Measurements from ENCODE around the gene CCDC82. TPM values are rescaled to one million over a fixed set of nuclear protein-coding genes. Genes with fewer than 3 reads are reported as not detected.

The CCDC82 gene
- total RNA-seq, 1 donor from 2014 or later: 28.4 TPM

GRCh38 chr11:96321091-96321490 lies 68.6 kb downstream of the CCDC82 start:
- no peak overlapping the region for H3K4me3 ChIP-seq
- H3K9me3 ChIP-seq: no peaks in the 10 kb centered on the region
- no peak for ATAC-seq
- no peak overlapping the region for H3K27ac ChIP-seq
- no peaks in the 10 kb centered on the region for H3K27me3 ChIP-seq
- TF ChIP-seq, protein P1, sequence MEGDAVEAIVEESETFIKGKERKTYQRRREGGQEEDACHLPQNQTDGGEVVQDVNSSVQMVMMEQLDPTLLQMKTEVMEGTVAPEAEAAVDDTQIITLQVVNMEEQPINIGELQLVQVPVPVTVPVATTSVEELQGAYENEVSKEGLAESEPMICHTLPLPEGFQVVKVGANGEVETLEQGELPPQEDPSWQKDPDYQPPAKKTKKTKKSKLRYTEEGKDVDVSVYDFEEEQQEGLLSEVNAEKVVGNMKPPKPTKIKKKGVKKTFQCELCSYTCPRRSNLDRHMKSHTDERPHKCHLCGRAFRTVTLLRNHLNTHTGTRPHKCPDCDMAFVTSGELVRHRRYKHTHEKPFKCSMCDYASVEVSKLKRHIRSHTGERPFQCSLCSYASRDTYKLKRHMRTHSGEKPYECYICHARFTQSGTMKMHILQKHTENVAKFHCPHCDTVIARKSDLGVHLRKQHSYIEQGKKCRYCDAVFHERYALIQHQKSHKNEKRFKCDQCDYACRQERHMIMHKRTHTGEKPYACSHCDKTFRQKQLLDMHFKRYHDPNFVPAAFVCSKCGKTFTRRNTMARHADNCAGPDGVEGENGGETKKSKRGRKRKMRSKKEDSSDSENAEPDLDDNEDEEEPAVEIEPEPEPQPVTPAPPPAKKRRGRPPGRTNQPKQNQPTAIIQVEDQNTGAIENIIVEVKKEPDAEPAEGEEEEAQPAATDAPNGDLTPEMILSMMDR (IDR thresholded peaks at IDR 0.05): no peak
- DNase-seq: no peak
- H3K36me3 ChIP-seq: no peaks in the 10 kb centered on the region
- intact Hi-C loops (cut with DNase I): no loop called here
- peaks cover 59% of the 10 kb centered on the region for H3K4me1 ChIP-seq

DNA sequence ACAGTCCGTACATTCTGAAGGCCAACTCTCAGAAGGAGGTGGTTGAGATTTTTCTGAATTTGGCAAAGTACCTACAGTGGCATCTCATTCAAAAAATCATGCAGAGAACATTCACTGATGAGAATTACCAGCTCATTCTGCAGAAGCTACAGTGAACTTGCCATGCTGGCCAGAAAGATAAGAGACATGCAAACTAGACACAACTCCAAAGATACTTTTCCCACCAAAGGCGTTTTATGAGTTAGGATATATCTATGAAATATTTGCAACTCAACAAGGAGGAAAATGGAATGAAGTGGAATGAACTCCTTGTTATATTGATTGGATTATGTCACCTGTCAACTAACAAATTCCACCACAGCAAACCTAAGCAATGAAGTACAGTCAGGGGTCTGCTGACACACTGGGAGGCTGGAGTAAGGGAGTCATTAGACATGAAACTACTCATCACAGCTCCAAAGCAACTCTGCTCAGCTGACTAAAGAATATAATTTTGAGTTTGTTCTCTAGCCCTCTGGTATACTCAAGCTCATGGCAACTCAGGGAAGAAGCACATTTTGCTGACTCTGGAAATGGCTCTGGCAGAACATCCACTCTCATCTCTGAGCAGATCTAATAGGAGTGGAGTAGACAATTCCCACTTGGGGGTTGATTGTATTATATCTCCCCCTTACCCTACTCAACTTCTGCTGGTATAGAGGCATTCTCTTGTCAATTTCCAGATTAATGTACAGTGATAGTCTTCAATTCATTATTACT lies 69.6 kb downstream of the CCDC82 start:
- no peak overlapping the region for H3K4me3 ChIP-seq
- no peak for DNase-seq
- H3K27ac ChIP-seq: no peak overlapping the region
- H3K9me3 ChIP-seq: no peaks in the 10 kb centered on the region
- H3K4me1 ChIP-seq: peaks cover 60% of the 10 kb centered on the region
- intact Hi-C loops (cut with DNase I): no loop called here
- ATAC-seq: no peak
- no peaks in the 10 kb centered on the region for H3K36me3 ChIP-seq
- H3K27me3 ChIP-seq: no peaks in the 10 kb centered on the region
- TF ChIP-seq, protein P1 (IDR thresholded peaks at IDR 0.05): no peak

DNA sequence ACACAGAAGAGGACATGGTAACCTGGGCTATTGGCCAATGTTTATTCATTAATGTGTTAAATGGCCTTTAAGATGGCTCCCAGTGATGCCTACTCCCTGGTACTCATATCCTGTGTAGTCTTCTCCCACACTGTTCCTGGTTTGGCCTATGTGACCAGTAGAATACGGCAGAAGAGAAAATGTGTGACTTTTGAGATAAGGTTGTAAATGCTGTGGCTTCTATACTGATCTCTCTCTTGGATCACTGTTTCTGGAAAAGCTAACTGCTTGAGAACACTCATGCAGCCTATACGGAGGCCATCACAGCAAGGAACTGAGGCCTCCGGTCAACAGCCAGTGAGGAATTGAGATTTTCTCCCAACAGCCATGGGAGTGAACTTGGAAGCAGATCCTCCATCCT lies 70.9 kb downstream of the CCDC82 start:
- no peaks in the 10 kb centered on the region for H3K27me3 ChIP-seq
- intact Hi-C loops (cut with DNase I): no loop called here
- ATAC-seq: no peak
- no peaks in the 10 kb centered on the region for H3K9me3 ChIP-seq
- no peaks in the 10 kb centered on the region for H3K36me3 ChIP-seq
- H3K4me1 ChIP-seq: peaks cover 71% of the 10 kb centered on the region
- DNase-seq: no peak
- TF ChIP-seq, protein P1 (IDR thresholded peaks at IDR 0.05): no peak
- H3K27ac ChIP-seq: no peak overlapping the region
- no peak overlapping the region for H3K4me3 ChIP-seq

- peaks cover 76% of the 10 kb centered on the region for H3K4me1 ChIP-seq
- intact Hi-C loops (cut with DNase I): no loop called here
- TF ChIP-seq, protein P1 (IDR thresholded peaks at IDR 0.05): no peak
- H3K4me3 ChIP-seq: no peak overlapping the region
- ATAC-seq: no peak
- DNase-seq: no peak
- H3K36me3 ChIP-seq: no peaks in the 10 kb centered on the region
- H3K27ac ChIP-seq: no peak overlapping the region
- H3K9me3 ChIP-seq: no peaks in the 10 kb centered on the region
- no peaks in the 10 kb centered on the region for H3K27me3 ChIP-seq
Observed at GRCh38 chr11:96318399-96318798, 71.3 kb downstream of the CCDC82 start.

- Histone ChIP-seq H3K4me3 (no peak overlapping the region), H3K9me3 (no peaks in the 10 kb centered on the region), H3K27ac (peak overlapping the region; percentile 45), H3K27me3 (no peaks in the 10 kb centered on the region), H3K36me3 (no peaks in the 10 kb centered on the region), H3K4me1 (peaks cover 77% of the 10 kb centered on the region)
- intact Hi-C loops (cut with DNase I): no loop called here
- DNase-seq: no peak
- TF ChIP-seq, protein P1 (IDR thresholded peaks at IDR 0.05): no peak
- no peak for ATAC-seq
Observed at GRCh38 chr11:96317985-96318384, 71.7 kb downstream of the CCDC82 start.
